Tibial nerve (tissue), 4 donors: ENCODE measurements around the gene CUX1. TPM values are rescaled to one million over a fixed set of nuclear protein-coding genes. Genes with fewer than 3 reads are reported as not detected.

Experiments
- DNase-seq, 2 donors: peaks; one replicate each; pipeline ENCODE4 v3.0.0-alpha.2; 2019; ENCODE audit warnings: low spot score in 2 of 2
- H3K27ac ChIP-seq, 4 donors: fragments of 200-600 bp; sonication (generic) in 3 of 4; one replicate each; pipeline ENCODE4 v1.5.1; 2017 to 2019; ENCODE audit warnings: mild to moderate bottlenecking in 1 of 4
- H3K27me3 ChIP-seq, 2 donors: fragments of 200-600 bp; sonication (generic) in 1 of 2; one replicate each; pipeline versions ENCODE4 v1.5.1 to v1.6.0; 2017 to 2019
- H3K36me3 ChIP-seq, 3 donors: fragments of 200-600 bp; sonication (generic); one replicate each; pipeline ENCODE4 v1.5.1; 2018 to 2019
- H3K4me1 ChIP-seq, 4 donors: fragments of 200-600 bp; sonication (generic) in 3 of 4; one replicate each; pipeline ENCODE4 v1.5.1; 2017 to 2019
- H3K4me3 ChIP-seq, 4 donors: fragments of 200-600 bp; sonication (generic) in 3 of 4; one replicate each; pipeline ENCODE4 v1.5.1; 2017 to 2019; ENCODE audit warnings: mild to moderate bottlenecking in 1 of 4, moderate library complexity in 1 of 4
- H3K9me3 ChIP-seq, 4 donors: fragments of 200-600 bp; sonication (generic) in 3 of 4; one replicate each; pipeline ENCODE4 v1.5.1; 2017 to 2019
- EP300 ChIP-seq, 2 donors: sonication (generic); formaldehyde crosslinking; IDR thresholded peaks; one replicate each; pipeline ENCODE4 v1.6.1; 2017; ENCODE audit warnings: antibody characterized with exemption in 2 of 2, mild to moderate bottlenecking in 1 of 2
- POLR2A ChIP-seq, 2 donors: fragments of 450-650 bp; IDR thresholded peaks; one replicate each; pipeline ENCODE4 v1.6.1; 2017; ENCODE audit warnings: antibody characterized with exemption in 2 of 2, mild to moderate bottlenecking in 2 of 2, moderate library complexity in 2 of 2
- WGBS, 2 donors: methylation state at CpG; one replicate each; pipeline ENCODE4 v1.1.5; 2018; 5-methylcytosine and 5-hydroxymethylcytosine counted together
- total RNA-seq, 4 donors: library from RNA; depleted of rRNA; stranded (reverse); fragments of >200 nt; gene quantifications; one replicate each; pipeline ENCODE4 v1.1.0, GENCODE V29; 2016
- TF ChIP-seq, protein P1 (sequence below), 5 experiments: fragments of 200-600 bp in 3 of 5; fragments of 450-650 bp in 2 of 5; sonication (generic) in 3 of 5; IDR thresholded peaks; one replicate each; pipeline ENCODE4 v1.5.1; 2016 to 2019; ENCODE audit warnings: antibody characterized with exemption in 5 of 5, mild to moderate bottlenecking in 3 of 5, moderate library complexity in 2 of 5

Gene CUX1
- total RNA-seq, 4 donors from 2014 or later, result 74.5 to 104 (median 84.3) TPM

GRCh38 chr7:101838837-101839483, 21.5 kb downstream of the CUX1 start:
- no peak overlapping the region for H3K27ac ChIP-seq
- H3K4me3 ChIP-seq, result no peak overlapping the region
- no peaks in the 10 kb centered on the region for H3K27me3 ChIP-seq
- no peaks in the 10 kb centered on the region for H3K9me3 ChIP-seq
- TF ChIP-seq, protein P1, sequence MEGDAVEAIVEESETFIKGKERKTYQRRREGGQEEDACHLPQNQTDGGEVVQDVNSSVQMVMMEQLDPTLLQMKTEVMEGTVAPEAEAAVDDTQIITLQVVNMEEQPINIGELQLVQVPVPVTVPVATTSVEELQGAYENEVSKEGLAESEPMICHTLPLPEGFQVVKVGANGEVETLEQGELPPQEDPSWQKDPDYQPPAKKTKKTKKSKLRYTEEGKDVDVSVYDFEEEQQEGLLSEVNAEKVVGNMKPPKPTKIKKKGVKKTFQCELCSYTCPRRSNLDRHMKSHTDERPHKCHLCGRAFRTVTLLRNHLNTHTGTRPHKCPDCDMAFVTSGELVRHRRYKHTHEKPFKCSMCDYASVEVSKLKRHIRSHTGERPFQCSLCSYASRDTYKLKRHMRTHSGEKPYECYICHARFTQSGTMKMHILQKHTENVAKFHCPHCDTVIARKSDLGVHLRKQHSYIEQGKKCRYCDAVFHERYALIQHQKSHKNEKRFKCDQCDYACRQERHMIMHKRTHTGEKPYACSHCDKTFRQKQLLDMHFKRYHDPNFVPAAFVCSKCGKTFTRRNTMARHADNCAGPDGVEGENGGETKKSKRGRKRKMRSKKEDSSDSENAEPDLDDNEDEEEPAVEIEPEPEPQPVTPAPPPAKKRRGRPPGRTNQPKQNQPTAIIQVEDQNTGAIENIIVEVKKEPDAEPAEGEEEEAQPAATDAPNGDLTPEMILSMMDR (IDR thresholded peaks at IDR 0.05), result no peak
- TF ChIP-seq EP300 (IDR thresholded peaks at IDR 0.05) (no peak), POLR2A (IDR thresholded peaks at IDR 0.05) (no peak)
- WGBS, 2 donors, result 82 to 84% methylated on average over 17 of the region's 17 CpGs
- no peaks in the 10 kb centered on the region for H3K4me1 ChIP-seq
- H3K36me3 ChIP-seq, result no peaks in the 10 kb centered on the region
- no peak for DNase-seq

- Histone ChIP-seq H3K9me3 (no peaks in the 10 kb centered on the region), H3K27me3 (no peaks in the 10 kb centered on the region), H3K4me1 (no peaks in the 10 kb centered on the region), H3K36me3 (no peaks in the 10 kb centered on the region), H3K27ac (no peak overlapping the region), H3K4me3 (no peak overlapping the region)
- no peak for TF ChIP-seq POLR2A (IDR thresholded peaks at IDR 0.05)
- TF ChIP-seq, protein P1 (IDR thresholded peaks at IDR 0.05), result no peak
- TF ChIP-seq EP300 (IDR thresholded peaks at IDR 0.05), result no peak
- DNase-seq, result no peak
- 87% methylated on average over 3 of the region's 3 CpGs for WGBS, 2 donors
These were observed 23.9 kb downstream of the CUX1 start for GRCh38 chr7:101841328-101841727.

GRCh38 chr7:101843293-101844271, 26.2 kb downstream of the CUX1 start:
- TF ChIP-seq, protein P1 (IDR thresholded peaks at IDR 0.05), result no peak
- no peak for TF ChIP-seq EP300 (IDR thresholded peaks at IDR 0.05)
- TF ChIP-seq POLR2A (IDR thresholded peaks at IDR 0.05), result no peak
- WGBS, 2 donors, result 64 to 75% methylated on average over 12 to 13 of the region's 13 CpGs
- H3K27ac ChIP-seq, result no peak overlapping the region
- no peak for DNase-seq
- no peaks in the 10 kb centered on the region for H3K4me1 ChIP-seq
- peaks cover 0 to 6% (median 0%) of the 10 kb centered on the region in 3 donors for H3K36me3 ChIP-seq
- peaks cover 0 to 6% (median 0%) of the 10 kb centered on the region in 4 donors for H3K9me3 ChIP-seq
- no peaks in the 10 kb centered on the region for H3K27me3 ChIP-seq
- H3K4me3 ChIP-seq, result no peak overlapping the region

DNA sequence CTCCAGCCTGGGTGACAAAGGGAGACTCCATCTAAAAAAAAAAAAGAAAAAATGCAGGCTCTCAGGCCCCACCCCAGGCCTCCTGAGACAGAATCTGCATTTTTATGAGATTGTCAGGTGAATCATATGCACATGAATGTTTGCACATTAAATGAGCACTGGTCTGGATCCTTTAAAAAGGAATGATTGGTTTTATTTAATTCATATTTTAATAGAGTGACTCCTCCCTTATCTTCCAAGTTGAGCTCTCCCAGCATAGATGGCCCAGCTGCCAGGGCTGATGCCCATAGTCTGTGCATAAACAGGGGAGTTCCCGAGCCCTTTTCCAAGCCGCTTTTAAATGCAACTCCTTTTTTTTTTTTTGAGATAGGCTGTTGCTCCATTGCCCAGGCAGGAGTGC, 28.5 kb downstream of the CUX1 start:
- Histone ChIP-seq H3K27me3 (no peaks in the 10 kb centered on the region), H3K27ac (no peak overlapping the region), H3K4me1 (no peaks in the 10 kb centered on the region), H3K36me3 (peaks cover 0 to 6% (median 0%) of the 10 kb centered on the region in 3 donors), H3K9me3 (peaks cover 0 to 6% (median 0%) of the 10 kb centered on the region in 4 donors), H3K4me3 (no peak overlapping the region)
- DNase-seq, result no peak
- TF ChIP-seq POLR2A (IDR thresholded peaks at IDR 0.05), result no peak
- TF ChIP-seq, protein P1 (IDR thresholded peaks at IDR 0.05), result no peak
- no peak for TF ChIP-seq EP300 (IDR thresholded peaks at IDR 0.05)
- 89 to 90% methylated on average over 2 of the region's 2 CpGs for WGBS, 2 donors
